A549 (cell line): ENCODE measurements around the gene TBCCD1. TPM values are rescaled to one million over a fixed set of nuclear protein-coding genes. Genes with fewer than 3 reads are reported as not detected.

Experiments used
- ATAC-seq, 2 experiments: fragments of 200-7000 bp in 1 of 2; fragments of >200 bp in 1 of 2; cut with Nextera tagmentation in 1 of 2; cut with Tn5 transposase in 1 of 2; 3 replicates each; pipeline versions ENCODE4 v1.8.0 to v1.9.1; 2018 to 2020; ENCODE audit warnings: mild to moderate bottlenecking in 1 of 2, moderate library complexity in 1 of 2
- CTCF ChIA-PET: fragments of 300-600 bp; sonication (Branson Sonifier 250); formaldehyde crosslinking; extraction: SDS; loops from one replicate; lab custom pipeline; 2021; ENCODE audit warnings: antibody characterized with exemption, inconsistent platforms; lab: Yijun Ruan, JAX
- POLR2A ChIA-PET: fragments of 350-600 bp; formaldehyde crosslinking; extraction: SDS; loops from one replicate; lab custom pipeline; 2021; ENCODE audit warnings: antibody characterized with exemption, inconsistent platforms; lab: Yijun Ruan, JAX
- DNase-seq, 2 experiments: peaks; one replicate each; pipeline versions ENCODE4 v3.0.0 to v3.0.0-alpha.2; 2011 to 2016; ENCODE audit warnings: low read depth in 1 of 2, low spot score in 1 of 2
- FAIRE-seq: peaks from 2 replicates; lab custom pipeline; 2011; peaks lifted over from hg19 to GRCh38; lab: Jason Lieb, UNC
- H3K27ac ChIP-seq, 2 experiments: fragments of >200 bp; sonication (Bioruptor Twin); formaldehyde crosslinking; 3 replicates each; pipeline ENCODE4 v1.5.1; 2016 to 2017
- H3K4me1 ChIP-seq: fragments of >200 bp; sonication (Bioruptor Twin); formaldehyde crosslinking; 3 replicates; pipeline ENCODE4 v1.6.1; 2016
- H3K4me2 ChIP-seq: fragments of >200 bp; sonication (Bioruptor Twin); formaldehyde crosslinking; 3 replicates; pipeline ENCODE4 v1.6.1; 2016
- H3K4me3 ChIP-seq: fragments of >200 bp; sonication (Bioruptor Twin); formaldehyde crosslinking; 3 replicates; pipeline ENCODE4 v1.5.1; 2016
- H3K9me3 ChIP-seq: fragments of >200 bp; sonication (Bioruptor Twin); formaldehyde crosslinking; 3 replicates; pipeline ENCODE4 v1.6.1; 2016
- CBX2 ChIP-seq: fragments of 200-600 bp; sonication (generic); IDR thresholded peaks from 2 replicates; pipeline ENCODE4 v1.6.1; 2016; ENCODE audit warnings: low read depth, mild to moderate bottlenecking, borderline replicate concordance
- CEBPB ChIP-seq, 2 experiments: fragments of >200 bp in 1 of 2; sonication (Bioruptor Twin) in 1 of 2; formaldehyde crosslinking in 1 of 2; IDR thresholded peaks; 2 replicates each; pipeline ENCODE4 v1.6.1; 2012 to 2016
- EHF ChIP-seq: fragments of 250-450 bp; sonication (Bioruptor Pico); IDR thresholded peaks from 2 replicates; pipeline ENCODE4 v1.5.0; 2020; ENCODE audit warnings: mild to moderate bottlenecking
- EP300 ChIP-seq, 2 experiments: fragments of >200 bp; sonication (Bioruptor Twin); formaldehyde crosslinking; IDR thresholded peaks; 2 replicates in 1 of 2; 3 replicates in 1 of 2; pipeline ENCODE4 v1.6.1; 2016 to 2017
- FOSL2 ChIP-seq, 2 experiments: fragments of 450-650 bp in 1 of 2; fragments of >200 bp in 1 of 2; sonication (Bioruptor Twin) in 1 of 2; formaldehyde crosslinking; IDR thresholded peaks; 2 replicates each; pipeline versions ENCODE4 v1.5.0 to v1.6.1; 2016 to 2020; ENCODE audit warnings: mild to moderate bottlenecking in 1 of 2, moderate library complexity in 1 of 2
- FOXS1 ChIP-seq: fragments of 250-450 bp; sonication (Bioruptor Pico); IDR thresholded peaks from 2 replicates; pipeline ENCODE4 v1.5.0; 2020; ENCODE audit warnings: mild to moderate bottlenecking, moderate library complexity
- HEYL ChIP-seq: fragments of 250-450 bp; sonication (Bioruptor Pico); IDR thresholded peaks from 2 replicates; pipeline ENCODE4 v1.8.0; 2021; ENCODE audit warnings: mild to moderate bottlenecking, moderate library complexity
- JUN ChIP-seq, 2 experiments: fragments of >200 bp; sonication (Bioruptor Twin); formaldehyde crosslinking; IDR thresholded peaks; 2 replicates in 1 of 2; 3 replicates in 1 of 2; pipeline ENCODE4 v1.6.1; 2016 to 2017
- RAD21 ChIP-seq, 2 experiments: fragments of >200 bp in 1 of 2; sonication (Bioruptor Twin) in 1 of 2; formaldehyde crosslinking in 1 of 2; IDR thresholded peaks in 1 of 2; conservative IDR thresholded peaks in 1 of 2; 2 replicates in 1 of 2; 3 replicates in 1 of 2; pipeline ENCODE4 v1.6.1; 2012 to 2018; ENCODE audit warnings: inconsistent platforms in 1 of 2
- RNF2 ChIP-seq: fragments of 200-600 bp; sonication (generic); IDR thresholded peaks from 2 replicates; pipeline ENCODE4 v1.6.1; 2016; ENCODE audit warnings: low read depth, mild to moderate bottlenecking, antibody characterized with exemption, moderate library complexity, borderline replicate concordance
- SMC3 ChIP-seq: fragments of >200 bp; sonication (Bioruptor Twin); formaldehyde crosslinking; IDR thresholded peaks from 3 replicates; pipeline ENCODE4 v1.6.1; 2018; ENCODE audit warnings: inconsistent platforms
- TP53 ChIP-seq: fragments of 250-450 bp; sonication (Bioruptor Pico); IDR thresholded peaks from 2 replicates; pipeline ENCODE4 v1.5.0; 2021; ENCODE audit warnings: mild to moderate bottlenecking, moderate library complexity
- WGBS: methylation state at CpG from one replicate; pipeline ENCODE4 v1.1.6; 2017; ENCODE audit errors: missing lambda C conversion rate; 5-methylcytosine and 5-hydroxymethylcytosine counted together
- polyA plus RNA-seq, 4 experiments: library from polyadenylated mRNA; depleted of rRNA in 3 of 4; stranded (reverse); fragments of >200 nt; fragmentation: RNase III in 1 of 4; extraction: RNeasy Plus Mini Kit Qiagen cat#74134 plus additional on column Dnase treatment in 1 of 4; gene quantifications; 2 replicates in 3 of 4; 3 replicates in 1 of 4; pipeline ENCODE4 v1.2.3, GENCODE V29; 2011 to 2017
- TF ChIP-seq, protein P1 (sequence below): fragments of 200-600 bp; sonication (generic); IDR thresholded peaks from 2 replicates; pipeline ENCODE4 v1.6.1; 2016; ENCODE audit warnings: antibody characterized with exemption, mild to moderate bottlenecking, moderate library complexity
- TF ChIP-seq, protein P2 (sequence below): fragments of 250-450 bp; sonication (Bioruptor Pico); IDR thresholded peaks from 2 replicates; pipeline ENCODE4 v1.5.0; 2021; ENCODE audit warnings: mild to moderate bottlenecking, moderate library complexity, borderline replicate concordance
- TF ChIP-seq, protein P3 (sequence below): fragments of >200 bp; sonication (Bioruptor Twin); formaldehyde crosslinking; IDR thresholded peaks from 3 replicates; pipeline ENCODE4 v1.5.1; 2016

Gene TBCCD1
- polyA plus RNA-seq, 2 of the 4 experiments (the other 2 are of a cell fraction) = 5.8 to 11.4 TPM

DNA sequence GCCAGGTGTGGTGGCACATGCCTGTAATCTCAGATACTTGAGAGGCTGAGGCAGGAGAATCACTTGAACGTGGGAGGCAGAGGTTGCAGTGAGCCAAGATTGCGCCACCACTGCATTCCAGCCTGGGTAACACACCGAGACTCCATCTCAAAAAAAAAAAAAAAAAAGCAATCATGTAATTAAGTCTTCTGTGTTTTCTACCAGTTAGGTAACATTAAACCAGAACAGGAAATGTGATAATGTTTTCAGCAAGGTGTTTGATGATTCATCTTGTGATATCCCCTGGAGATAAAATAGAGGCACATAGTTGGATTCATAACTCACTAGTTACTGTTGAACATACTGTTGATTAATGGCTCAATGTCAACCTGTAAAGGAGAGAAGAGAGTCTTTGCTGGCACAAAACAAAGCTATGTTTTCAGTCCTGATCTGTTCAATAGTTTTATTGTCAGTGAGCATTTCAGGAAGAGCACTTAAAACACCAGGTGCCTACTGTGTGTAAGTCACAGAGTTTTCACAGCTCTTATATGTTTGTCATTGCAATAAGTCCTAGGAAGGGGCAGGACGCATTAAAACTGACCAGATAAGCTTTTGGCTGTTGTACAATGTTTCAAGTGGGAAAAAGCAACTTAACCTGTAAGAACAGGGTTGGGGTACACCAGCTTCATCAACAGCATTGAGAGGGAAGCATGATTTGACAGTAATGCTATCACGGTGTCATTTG is 22.9 kb upstream of the TBCCD1 start (continued):
- TF ChIP-seq, protein P1, sequence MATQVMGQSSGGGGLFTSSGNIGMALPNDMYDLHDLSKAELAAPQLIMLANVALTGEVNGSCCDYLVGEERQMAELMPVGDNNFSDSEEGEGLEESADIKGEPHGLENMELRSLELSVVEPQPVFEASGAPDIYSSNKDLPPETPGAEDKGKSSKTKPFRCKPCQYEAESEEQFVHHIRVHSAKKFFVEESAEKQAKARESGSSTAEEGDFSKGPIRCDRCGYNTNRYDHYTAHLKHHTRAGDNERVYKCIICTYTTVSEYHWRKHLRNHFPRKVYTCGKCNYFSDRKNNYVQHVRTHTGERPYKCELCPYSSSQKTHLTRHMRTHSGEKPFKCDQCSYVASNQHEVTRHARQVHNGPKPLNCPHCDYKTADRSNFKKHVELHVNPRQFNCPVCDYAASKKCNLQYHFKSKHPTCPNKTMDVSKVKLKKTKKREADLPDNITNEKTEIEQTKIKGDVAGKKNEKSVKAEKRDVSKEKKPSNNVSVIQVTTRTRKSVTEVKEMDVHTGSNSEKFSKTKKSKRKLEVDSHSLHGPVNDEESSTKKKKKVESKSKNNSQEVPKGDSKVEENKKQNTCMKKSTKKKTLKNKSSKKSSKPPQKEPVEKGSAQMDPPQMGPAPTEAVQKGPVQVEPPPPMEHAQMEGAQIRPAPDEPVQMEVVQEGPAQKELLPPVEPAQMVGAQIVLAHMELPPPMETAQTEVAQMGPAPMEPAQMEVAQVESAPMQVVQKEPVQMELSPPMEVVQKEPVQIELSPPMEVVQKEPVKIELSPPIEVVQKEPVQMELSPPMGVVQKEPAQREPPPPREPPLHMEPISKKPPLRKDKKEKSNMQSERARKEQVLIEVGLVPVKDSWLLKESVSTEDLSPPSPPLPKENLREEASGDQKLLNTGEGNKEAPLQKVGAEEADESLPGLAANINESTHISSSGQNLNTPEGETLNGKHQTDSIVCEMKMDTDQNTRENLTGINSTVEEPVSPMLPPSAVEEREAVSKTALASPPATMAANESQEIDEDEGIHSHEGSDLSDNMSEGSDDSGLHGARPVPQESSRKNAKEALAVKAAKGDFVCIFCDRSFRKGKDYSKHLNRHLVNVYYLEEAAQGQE = no peak
- TF ChIP-seq, protein P2, sequence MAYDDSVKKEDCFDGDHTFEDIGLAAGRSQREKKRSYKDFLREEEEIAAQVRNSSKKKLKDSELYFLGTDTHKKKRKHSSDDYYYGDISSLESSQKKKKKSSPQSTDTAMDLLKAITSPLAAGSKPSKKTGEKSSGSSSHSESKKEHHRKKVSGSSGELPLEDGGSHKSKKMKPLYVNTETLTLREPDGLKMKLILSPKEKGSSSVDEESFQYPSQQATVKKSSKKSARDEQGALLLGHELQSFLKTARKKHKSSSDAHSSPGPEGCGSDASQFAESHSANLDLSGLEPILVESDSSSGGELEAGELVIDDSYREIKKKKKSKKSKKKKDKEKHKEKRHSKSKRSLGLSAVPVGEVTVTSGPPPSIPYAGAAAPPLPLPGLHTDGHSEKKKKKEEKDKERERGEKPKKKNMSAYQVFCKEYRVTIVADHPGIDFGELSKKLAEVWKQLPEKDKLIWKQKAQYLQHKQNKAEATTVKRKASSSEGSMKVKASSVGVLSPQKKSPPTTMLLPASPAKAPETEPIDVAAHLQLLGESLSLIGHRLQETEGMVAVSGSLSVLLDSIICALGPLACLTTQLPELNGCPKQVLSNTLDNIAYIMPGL = no peak
- no peak for TF ChIP-seq RNF2
- no peak for TF ChIP-seq JUN (IDR thresholded peaks at IDR 0.05)
- no peak for TF ChIP-seq FOXS1
- no peak for TF ChIP-seq HEYL (CRISPR knock-in tag)
- TF ChIP-seq CBX2 = no peak
- no peak for TF ChIP-seq FOSL2 (IDR thresholded peaks at IDR 0.05)
- 0 out of 2 replicates have a peak, but pooled peaks have one; percentile 26 for TF ChIP-seq FOSL2 (CRISPR knock-in tag; IDR thresholded peaks at IDR 0.05)
- TF ChIP-seq EHF (CRISPR knock-in tag) = no peak

DNA sequence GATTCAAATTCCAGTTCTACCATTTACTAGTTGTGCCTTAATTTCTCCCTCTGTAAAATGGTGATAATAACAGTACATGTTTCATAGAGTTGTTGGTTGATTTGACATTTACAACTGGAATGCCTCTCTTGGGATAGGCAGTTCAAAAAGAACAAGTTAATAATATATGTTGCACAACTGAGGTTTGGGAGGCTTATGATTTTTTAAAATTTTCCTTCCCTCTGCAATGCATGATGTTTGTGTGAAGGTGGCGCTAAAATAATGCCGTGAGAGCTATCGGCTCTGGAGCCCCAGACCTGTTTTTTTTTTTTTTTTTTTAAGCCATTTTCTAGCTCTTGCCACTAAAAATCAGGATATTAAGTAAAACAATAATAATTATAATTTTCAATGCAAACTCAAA is 22.0 kb upstream of the TBCCD1 start:
- Histone ChIP-seq H3K4me2 (peak overlapping the region; percentile 58), H3K27ac (peak overlapping the region; percentile 21 to 58; a peak in 2 of 6 replicates), H3K9me3 (no peaks in the 10 kb centered on the region), H3K4me3 (no peak overlapping the region), H3K4me1 (peaks cover 26% of the 10 kb centered on the region)
- peak; percentile 27 to 35 for DNase-seq
- TF ChIP-seq SMC3 (0 out of 3 replicates have a peak, but pooled peaks have one; percentile 40), CEBPB (IDR thresholded peaks at IDR 0.05) (0 out of 4 replicates have a peak, but pooled peaks of 1 of the 2 experiments have one; percentile 25), RAD21 (conservative IDR thresholded peaks at IDR 0.05 in 1 of 2, IDR thresholded peaks at IDR 0.05 in 1 of 2) (peak; percentile 54 to 64; a peak in 4 of 5 replicates), TP53 (CRISPR knock-in tag) (no peak), EP300 (IDR thresholded peaks at IDR 0.05) (no peak)
- TF ChIP-seq, protein P3, sequence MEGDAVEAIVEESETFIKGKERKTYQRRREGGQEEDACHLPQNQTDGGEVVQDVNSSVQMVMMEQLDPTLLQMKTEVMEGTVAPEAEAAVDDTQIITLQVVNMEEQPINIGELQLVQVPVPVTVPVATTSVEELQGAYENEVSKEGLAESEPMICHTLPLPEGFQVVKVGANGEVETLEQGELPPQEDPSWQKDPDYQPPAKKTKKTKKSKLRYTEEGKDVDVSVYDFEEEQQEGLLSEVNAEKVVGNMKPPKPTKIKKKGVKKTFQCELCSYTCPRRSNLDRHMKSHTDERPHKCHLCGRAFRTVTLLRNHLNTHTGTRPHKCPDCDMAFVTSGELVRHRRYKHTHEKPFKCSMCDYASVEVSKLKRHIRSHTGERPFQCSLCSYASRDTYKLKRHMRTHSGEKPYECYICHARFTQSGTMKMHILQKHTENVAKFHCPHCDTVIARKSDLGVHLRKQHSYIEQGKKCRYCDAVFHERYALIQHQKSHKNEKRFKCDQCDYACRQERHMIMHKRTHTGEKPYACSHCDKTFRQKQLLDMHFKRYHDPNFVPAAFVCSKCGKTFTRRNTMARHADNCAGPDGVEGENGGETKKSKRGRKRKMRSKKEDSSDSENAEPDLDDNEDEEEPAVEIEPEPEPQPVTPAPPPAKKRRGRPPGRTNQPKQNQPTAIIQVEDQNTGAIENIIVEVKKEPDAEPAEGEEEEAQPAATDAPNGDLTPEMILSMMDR = peak; percentile 48
- TF ChIP-seq, protein P2 = no peak
- ChIA-PET POLR2A (interaction anchor here (0.6 to 1.1 kb wide), 2 partner anchors 19 to 934 kb away, joined by 3 to 5 read pairs; partner anchors contain the start of gene DNAJB11), CTCF (interaction anchor here (0.6 to 7.4 kb wide), 2 partner anchors 27 to 246 kb away, joined by 3 to 62 read pairs; no protein-coding TSS in a partner anchor)
- peak; percentile 53 to 65; a peak in 3 of 6 replicates for ATAC-seq
- 11% methylated on average over 3 of the region's 3 CpGs for WGBS
- no peak for FAIRE-seq
